Stimulated activated CD4-positive, alpha-beta T cell treated with anti-CD3 and anti-CD28 coated beads, Interleukin-2, amount 100 ng/mL, for 4 hours (primary cell): Measurements from ENCODE around the gene DHRS3.
A peak's percentile ranks its signal among the peaks of the same experiment; 100 is the strongest.

ENCODE experiments used
- DNase-seq: peaks from one replicate; pipeline ENCODE4 v3.0.0-alpha.2; 2020; ENCODE audit warnings: low read depth

The DHRS3 gene

GRCh38 chr1:12617511-12617900 is 504 bp downstream of the DHRS3 start:
- DNase-seq = peak; percentile 33

GRCh38 chr1:12616709-12617373 is 1.2 kb downstream of the DHRS3 start:
- no peak for DNase-seq

- no peak for DNase-seq
These were observed 1.9 kb downstream of the DHRS3 start for GRCh38 chr1:12615865-12616708.

GRCh38 chr1:12615159-12615864 is 2.7 kb downstream of the DHRS3 start:
- DNase-seq = no peak

- DNase-seq = no peak
These were observed 3.4 kb downstream of the DHRS3 start for GRCh38 chr1:12614402-12615158.

- no peak for DNase-seq
These were observed 4.8 kb downstream of the DHRS3 start for GRCh38 chr1:12613180-12613579.

- DNase-seq = no peak
These were observed 7.1 kb downstream of the DHRS3 start for GRCh38 chr1:12610941-12611340.

GRCh38 chr1:12610305-12610935 is 7.6 kb downstream of the DHRS3 start:
- no peak for DNase-seq

GRCh38 chr1:12609469-12610003 is 8.5 kb downstream of the DHRS3 start:
- no peak for DNase-seq

- DNase-seq = no peak
These were observed 9.6 kb downstream of the DHRS3 start for GRCh38 chr1:12608311-12608957.

GRCh38 chr1:12607263-12607662 is 10.7 kb downstream of the DHRS3 start:
- no peak for DNase-seq

- DNase-seq = no peak
These were observed 13.0 kb downstream of the DHRS3 start for GRCh38 chr1:12604986-12605385.

- peak; percentile 59 for DNase-seq
These were observed 13.7 kb downstream of the DHRS3 start for GRCh38 chr1:12604114-12604874.

- DNase-seq = no peak
These were observed 14.8 kb downstream of the DHRS3 start for GRCh38 chr1:12603224-12603623.

- DNase-seq = no peak
These were observed 15.4 kb downstream of the DHRS3 start for GRCh38 chr1:12602659-12603024.

GRCh38 chr1:12601700-12602658 is 16.0 kb downstream of the DHRS3 start:
- DNase-seq = no peak

GRCh38 chr1:12600880-12601633 is 17.0 kb downstream of the DHRS3 start:
- no peak for DNase-seq

- DNase-seq = no peak
These were observed 17.7 kb downstream of the DHRS3 start for GRCh38 chr1:12600335-12600734.
